HG03439 (cell line): ENCODE measurements around the gene MCU.

Source experiments
- ATAC-seq: cut with Tn5 transposase; IDR thresholded peaks from one replicate; pipeline ENCODE4 v1.9.1; 2021; ENCODE audit warnings: mild to moderate bottlenecking, moderate library complexity; ENCODE audit not compliant: unreplicated experiment

MCU gene

GRCh38 chr10:72932259-72933015 lies 240.5 kb downstream of the MCU start:
- ATAC-seq: no peak

- no peak for ATAC-seq
Measured at GRCh38 chr10:72935361-72935760, 243.4 kb downstream of the MCU start.
